B cell (primary cell): ENCODE data around the gene ABCA2. TPM values are rescaled to one million over a fixed set of nuclear protein-coding genes. Genes with fewer than 3 reads are reported as not detected.

ENCODE experiments used
- ATAC-seq: fragments of 200-7000 bp; cut with Tn5 transposase; one replicate; pipeline ENCODE4 v1.10.0; 2021; ENCODE audit warnings: low read depth, mild to moderate bottlenecking, moderate number of reproducible peaks, moderate library complexity
- CTCF ChIA-PET: fragments of 350-600 bp; sonication (Branson Sonifier 250); formaldehyde crosslinking; loops from one replicate; lab custom pipeline; 2021; ENCODE audit warnings: antibody characterized with exemption, inconsistent platforms; lab: Charles Lee
- POLR2A ChIA-PET: fragments of 350-600 bp; sonication (Branson Sonifier 250); formaldehyde crosslinking; loops from one replicate; lab custom pipeline; 2021; ENCODE audit warnings: antibody characterized with exemption; lab: Charles Lee
- DNase-seq: peaks from one replicate; pipeline ENCODE4 v3.0.0; 2013
- H2AFZ ChIP-seq: 2 replicates; pipeline ENCODE4 v1.6.1; 2012; ENCODE audit warnings: mild to moderate bottlenecking, low read depth, low read length; ENCODE audit not compliant: insufficient read depth, poor library complexity, severe bottlenecking
- H3K27ac ChIP-seq, 2 donors: 1 replicate in 1 of 2; 2 replicates in 1 of 2; pipeline ENCODE4 v1.5.1; 2012 to 2013; ENCODE audit warnings: low read length in 2 of 2, mild to moderate bottlenecking in 2 of 2, moderate library complexity in 1 of 2
- H3K27me3 ChIP-seq, 4 experiments: fragments of 200-600 bp in 1 of 4; sonication (generic) in 1 of 4; replicated peaks in 1 of 4; 1 replicate in 2 of 4; 2 replicates in 2 of 4; pipeline versions ENCODE4 v1.6.1 to v1.7.0; 2013 to 2016; ENCODE audit warnings: low read length in 3 of 4, mild to moderate bottlenecking in 2 of 4, mixed read lengths in 1 of 4, moderate library complexity in 1 of 4; ENCODE audit not compliant: insufficient read depth in 4 of 4, control insufficient read depth in 3 of 4; ENCODE audit errors: control extremely low read depth in 1 of 4
- H3K36me3 ChIP-seq, 2 experiments: replicated peaks in 1 of 2; 1 replicate in 1 of 2; 2 replicates in 1 of 2; pipeline versions ENCODE4 v1.6.1 to v1.7.1; 2013; ENCODE audit warnings: low read length in 1 of 2; ENCODE audit not compliant: insufficient read depth in 2 of 2, control insufficient read depth in 1 of 2; ENCODE audit errors: control extremely low read depth in 1 of 2, extremely low read depth in 1 of 2
- H3K4me1 ChIP-seq, 2 donors: fragments of 200-600 bp in 1 of 2; sonication (generic) in 1 of 2; 1 replicate in 1 of 2; 2 replicates in 1 of 2; pipeline versions ENCODE4 v1.5.1 to v1.6.1; 2013 to 2017; ENCODE audit warnings: low read length in 2 of 2; ENCODE audit not compliant: control insufficient read depth in 2 of 2, insufficient read depth in 2 of 2
- H3K4me2 ChIP-seq: replicated peaks from 2 replicates; pipeline ENCODE3; 2012; ENCODE audit warnings: mild to moderate bottlenecking, low read depth, low read length; ENCODE audit not compliant: poor library complexity, severe bottlenecking
- H3K4me3 ChIP-seq, 5 experiments: fragments of 200-600 bp in 1 of 5; sonication (generic) in 1 of 5; 1 replicate in 3 of 5; 2 replicates in 2 of 5; pipeline versions ENCODE4 v1.5.1 to v1.7.0; 2011 to 2016; ENCODE audit warnings: low read length in 4 of 5, mild to moderate bottlenecking in 4 of 5, low read depth in 2 of 5, control low read depth in 1 of 5, moderate library complexity in 1 of 5; ENCODE audit not compliant: insufficient read depth in 1 of 5; ENCODE audit errors: control extremely low read depth in 1 of 5, extremely low read depth in 1 of 5
- H3K79me2 ChIP-seq: fragments of 200-600 bp; sonication (generic); one replicate; pipeline ENCODE4 v1.6.0; 2016; ENCODE audit warnings: low read length; ENCODE audit not compliant: control insufficient read depth, insufficient read depth
- H3K9ac ChIP-seq: fragments of 200-600 bp; sonication (generic); 2 replicates; pipeline ENCODE4 v1.6.1; 2017; ENCODE audit warnings: mild to moderate bottlenecking, low read length, moderate library complexity
- H3K9me3 ChIP-seq, 3 donors: one replicate each; pipeline versions ENCODE4 v1.6.1 to v1.7.1; 2013; ENCODE audit warnings: low read length in 2 of 3; ENCODE audit not compliant: control insufficient read depth in 2 of 3, insufficient read depth in 1 of 3; ENCODE audit errors: control extremely low read depth in 1 of 3
- H4K20me1 ChIP-seq: 2 replicates; pipeline ENCODE4 v1.6.0; 2012; ENCODE audit warnings: mild to moderate bottlenecking, low read length; ENCODE audit not compliant: insufficient read depth, control insufficient read depth, poor library complexity, severe bottlenecking
- H3K27ac Mint-ChIP-seq: one replicate; pipeline ENCODE4 v1.8.0; 2021; ENCODE audit warnings: mixed read lengths
- H3K27me3 Mint-ChIP-seq: one replicate; pipeline ENCODE4 v1.8.0; 2021; ENCODE audit warnings: mixed read lengths
- H3K4me1 Mint-ChIP-seq: one replicate; pipeline ENCODE4 v1.8.0; 2021; ENCODE audit warnings: mixed read lengths
- H3K4me3 Mint-ChIP-seq: one replicate; pipeline ENCODE4 v1.8.0; 2021; ENCODE audit warnings: mixed read lengths
- H3K9me3 Mint-ChIP-seq: one replicate; pipeline ENCODE4 v1.8.0; 2022; ENCODE audit warnings: mixed read lengths; ENCODE audit not compliant: insufficient read depth
- CTCF ChIP-seq: fragments of 200-600 bp; IDR thresholded peaks from one replicate; pipeline ENCODE4 v1.8.0; 2022; ENCODE audit warnings: antibody characterized with exemption, mild to moderate bottlenecking
- EZH2 ChIP-seq: IDR thresholded peaks from 2 replicates; pipeline ENCODE4 v1.6.1; 2012; ENCODE audit warnings: borderline replicate concordance, low read depth, mild to moderate bottlenecking, moderate library complexity, low read length; ENCODE audit not compliant: insufficient read depth, poor library complexity, severe bottlenecking
- whole genome bisulfite sequencing: methylation state at CpG from one replicate; pipeline ENCODE4 v1.1.5; 2013; ENCODE audit warnings: missing lambda C conversion rate; ENCODE audit not compliant: insufficient coverage; 5-methylcytosine and 5-hydroxymethylcytosine counted together
- intact Hi-C: fragments of 100-400 bp; cut with micrococcal nuclease; formaldehyde crosslinking; loops from one replicate; pipeline ENCODE4 v1.10.0; 2022
- polyA plus RNA-seq: library from polyadenylated mRNA; depleted of rRNA; stranded (reverse); fragments of >200 nt; gene quantifications from 2 replicates; pipeline ENCODE4 v1.2.3, GENCODE V29; 2012
- total RNA-seq, 2 donors: library from RNA; stranded (reverse); fragments of 120-200 nt in 1 of 2; gene quantifications; 1 replicate in 1 of 2; 2 replicates in 1 of 2; pipeline versions ENCODE4 v1.2.3 to v1.2.4, GENCODE V29; 2013 to 2022

ABCA2 gene
- total and polyA plus RNA-seq, 2 donors (not counting 1 experiment from before 2014, with no cell fraction given): 30.7 to 61.1 TPM

GRCh38 chr9:136961279-136962065 is 66.6 kb downstream of the ABCA2 start:
- H3K4me2 ChIP-seq: no peak overlapping the region
- ATAC-seq (no peak), DNase-seq (no peak)
- H3K9ac ChIP-seq: no peak overlapping the region
- Mint-ChIP-seq H3K9me3 (no peaks in the 10 kb centered on the region), H3K4me3 (no peak overlapping the region), H3K27me3 (peaks cover 5% of the 10 kb centered on the region), H3K27ac (no peak overlapping the region), H3K4me1 (peaks cover 11% of the 10 kb centered on the region)
- TF ChIP-seq CTCF: no peak
- no peak for TF ChIP-seq EZH2
- H3K9me3 ChIP-seq: peaks cover 0 to 2% (median 0%) of the 10 kb centered on the region in 3 donors
- H3K79me2 ChIP-seq: no peaks in the 10 kb centered on the region
- intact Hi-C loops: no loop called here
- no peaks in the 10 kb centered on the region for H4K20me1 ChIP-seq
- 81% methylated on average over 21 of the region's 23 CpGs for WGBS
- H3K27ac ChIP-seq: no peak overlapping the region
- POLR2A ChIA-PET: no interaction called here
- H2AFZ ChIP-seq: no peak overlapping the region
- no peak overlapping the region for H3K4me3 ChIP-seq
- no peaks in the 10 kb centered on the region for H3K36me3 ChIP-seq
- CTCF ChIA-PET: interaction anchor here (0.8 kb wide), 1 partner anchor 71 kb away, joined by 3 read pairs; the partner anchor contains the start of gene FUT7
- peaks cover 0 to 7% (median under 1%) of the 10 kb centered on the region in 4 experiments for H3K27me3 ChIP-seq
- H3K4me1 ChIP-seq: peaks cover 5 to 10% of the 10 kb centered on the region in 2 donors

- no peak overlapping the region for H3K9ac ChIP-seq
- peaks cover 2 to 4% of the 10 kb centered on the region in 2 donors for H3K4me1 ChIP-seq
- H3K9me3 ChIP-seq: peaks cover 0 to 2% (median 0%) of the 10 kb centered on the region in 3 donors
- H3K27me3 ChIP-seq: peaks cover 0 to 4% (median under 1%) of the 10 kb centered on the region in 4 experiments
- H3K4me3 ChIP-seq: no peak overlapping the region
- CTCF ChIA-PET: no interaction called here
- H3K36me3 ChIP-seq: no peaks in the 10 kb centered on the region
- no peak overlapping the region for H3K27ac ChIP-seq
- POLR2A ChIA-PET: no interaction called here
- no peak for ATAC-seq
- no peak for DNase-seq
- no peak overlapping the region for H3K4me2 ChIP-seq
- TF ChIP-seq CTCF (no peak), EZH2 (no peak)
- WGBS: 90% methylated on average over 15 of the region's 15 CpGs
- peaks cover 5% of the 10 kb centered on the region for H3K4me1 Mint-ChIP-seq
- no peaks in the 10 kb centered on the region for H4K20me1 ChIP-seq
- H3K27ac Mint-ChIP-seq: no peak overlapping the region
- H3K4me3 Mint-ChIP-seq: no peak overlapping the region
- intact Hi-C loops: no loop called here
- no peaks in the 10 kb centered on the region for H3K9me3 Mint-ChIP-seq
- no peak overlapping the region for H2AFZ ChIP-seq
- H3K27me3 Mint-ChIP-seq: peaks cover 3% of the 10 kb centered on the region
- no peaks in the 10 kb centered on the region for H3K79me2 ChIP-seq
Measured at GRCh38 chr9:136960938-136961275, 67.1 kb downstream of the ABCA2 start.
